Choroid plexus epithelial cell (primary cell): Measurements from ENCODE around the gene ARMH1.

Source experiments
- DNase-seq: peaks from one replicate; pipeline ENCODE4 v3.0.0-alpha.2; 2010; ENCODE audit warnings: low read depth
- H3K4me3 ChIP-seq: 2 replicates; pipeline ENCODE4 v1.5.1; 2011; ENCODE audit warnings: low read depth, mild to moderate bottlenecking, control low read depth, low read length, moderate library complexity
- TF ChIP-seq, protein P1 (sequence below): conservative IDR thresholded peaks from 2 replicates; pipeline ENCODE4 v1.5.1; 2011; ENCODE audit warnings: low read depth, mild to moderate bottlenecking, control low read depth, inconsistent platforms, low read length, moderate library complexity

ARMH1 gene

DNA sequence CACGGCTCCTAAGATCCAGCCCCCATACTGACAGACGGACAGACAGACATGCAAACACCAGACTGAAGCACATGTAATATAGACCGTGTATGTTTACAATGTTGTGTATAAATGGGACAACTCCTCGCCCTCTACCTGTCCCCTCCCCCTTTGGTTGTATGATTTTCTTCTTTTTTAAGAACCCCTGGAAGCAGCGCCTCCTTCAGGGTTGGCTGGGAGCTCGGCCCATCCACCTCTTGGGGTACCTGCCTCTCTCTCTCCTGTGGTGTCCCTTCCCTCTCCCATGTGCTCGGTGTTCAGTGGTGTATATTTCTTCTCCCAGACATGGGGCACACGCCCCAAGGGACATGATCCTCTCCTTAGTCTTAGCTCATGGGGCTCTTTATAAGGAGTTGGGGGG is 23.4 kb upstream of the ARMH1 start:
- no peak for DNase-seq
- TF ChIP-seq, protein P1, sequence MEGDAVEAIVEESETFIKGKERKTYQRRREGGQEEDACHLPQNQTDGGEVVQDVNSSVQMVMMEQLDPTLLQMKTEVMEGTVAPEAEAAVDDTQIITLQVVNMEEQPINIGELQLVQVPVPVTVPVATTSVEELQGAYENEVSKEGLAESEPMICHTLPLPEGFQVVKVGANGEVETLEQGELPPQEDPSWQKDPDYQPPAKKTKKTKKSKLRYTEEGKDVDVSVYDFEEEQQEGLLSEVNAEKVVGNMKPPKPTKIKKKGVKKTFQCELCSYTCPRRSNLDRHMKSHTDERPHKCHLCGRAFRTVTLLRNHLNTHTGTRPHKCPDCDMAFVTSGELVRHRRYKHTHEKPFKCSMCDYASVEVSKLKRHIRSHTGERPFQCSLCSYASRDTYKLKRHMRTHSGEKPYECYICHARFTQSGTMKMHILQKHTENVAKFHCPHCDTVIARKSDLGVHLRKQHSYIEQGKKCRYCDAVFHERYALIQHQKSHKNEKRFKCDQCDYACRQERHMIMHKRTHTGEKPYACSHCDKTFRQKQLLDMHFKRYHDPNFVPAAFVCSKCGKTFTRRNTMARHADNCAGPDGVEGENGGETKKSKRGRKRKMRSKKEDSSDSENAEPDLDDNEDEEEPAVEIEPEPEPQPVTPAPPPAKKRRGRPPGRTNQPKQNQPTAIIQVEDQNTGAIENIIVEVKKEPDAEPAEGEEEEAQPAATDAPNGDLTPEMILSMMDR, result no peak
- H3K4me3 ChIP-seq, result no peak overlapping the region

DNA sequence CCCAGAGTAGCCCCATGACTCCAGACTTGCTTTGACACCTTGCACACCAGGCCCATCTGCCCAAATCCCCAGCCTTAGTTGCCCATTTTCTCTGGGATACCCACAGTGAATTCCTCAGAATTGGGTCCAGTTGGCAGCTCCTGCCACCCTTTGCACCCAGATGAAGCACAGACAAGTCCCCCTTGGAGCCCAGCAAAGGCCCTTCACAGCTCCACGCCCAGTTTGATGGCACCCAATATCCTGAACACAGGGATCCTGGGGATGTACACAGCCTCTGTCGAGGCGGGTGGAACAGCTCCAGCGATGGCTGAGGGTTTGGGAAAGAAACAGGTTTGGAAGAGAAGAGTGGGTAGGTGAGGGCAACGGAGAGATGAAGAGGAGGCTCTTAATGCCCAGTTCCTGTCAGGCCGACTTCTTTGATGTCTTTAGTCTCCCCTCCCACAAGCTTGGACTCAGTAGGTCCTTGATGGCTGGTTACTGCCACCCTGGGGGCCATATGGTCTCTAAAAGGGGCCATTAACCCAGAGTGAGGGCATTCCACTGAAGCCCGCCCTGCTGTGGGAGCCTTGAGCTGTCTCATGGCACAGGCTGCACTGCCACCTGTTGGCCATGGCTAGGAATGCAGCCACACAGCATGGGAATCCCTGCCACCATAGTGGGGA is 21.9 kb upstream of the ARMH1 start:
- peak; percentile 73 for DNase-seq
- H3K4me3 ChIP-seq, result no peak overlapping the region
- TF ChIP-seq, protein P1, result peak; percentile 95

DNA sequence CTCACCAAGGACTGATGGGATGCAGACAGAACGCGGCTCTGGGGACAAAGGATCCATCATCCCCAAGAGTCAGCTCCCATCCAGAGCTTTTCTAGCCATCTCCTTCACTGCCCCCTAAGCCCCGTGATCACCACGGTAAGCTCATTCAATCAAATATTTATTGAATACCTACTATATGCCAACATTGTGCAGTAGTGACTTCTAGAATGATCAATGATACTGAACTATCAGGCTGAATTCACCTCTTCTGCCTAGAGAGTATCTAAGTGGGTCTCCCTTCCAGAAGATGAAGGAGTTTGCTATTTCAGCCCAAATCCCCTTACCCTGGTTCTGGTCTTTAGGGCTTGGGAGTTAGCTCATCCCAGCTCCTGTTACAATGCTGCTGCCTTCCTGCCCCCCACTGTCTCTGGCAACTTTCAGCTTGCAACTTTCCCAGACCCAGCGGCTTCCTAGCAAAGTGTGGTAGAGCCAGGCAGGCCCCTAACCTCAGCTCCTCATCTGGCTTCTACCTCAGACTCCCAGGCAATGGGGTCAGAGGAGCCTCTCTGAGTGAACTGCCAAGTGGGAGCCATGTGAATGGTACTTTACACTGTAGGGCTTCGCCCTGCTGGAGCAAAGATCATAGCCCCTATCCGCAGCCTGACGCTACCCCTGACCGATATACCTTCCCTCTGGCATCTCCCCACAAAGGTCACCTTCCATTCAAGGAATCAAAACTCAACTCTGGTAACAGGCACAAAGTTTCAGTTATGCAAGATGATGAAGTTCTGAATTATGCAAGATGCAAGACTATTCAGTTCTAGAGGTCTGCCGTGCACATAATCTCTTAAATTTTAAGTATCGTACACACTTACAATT is 21.2 kb upstream of the ARMH1 start:
- H3K4me3 ChIP-seq, result no peak overlapping the region
- no peak for DNase-seq
- TF ChIP-seq, protein P1, result no peak

DNA sequence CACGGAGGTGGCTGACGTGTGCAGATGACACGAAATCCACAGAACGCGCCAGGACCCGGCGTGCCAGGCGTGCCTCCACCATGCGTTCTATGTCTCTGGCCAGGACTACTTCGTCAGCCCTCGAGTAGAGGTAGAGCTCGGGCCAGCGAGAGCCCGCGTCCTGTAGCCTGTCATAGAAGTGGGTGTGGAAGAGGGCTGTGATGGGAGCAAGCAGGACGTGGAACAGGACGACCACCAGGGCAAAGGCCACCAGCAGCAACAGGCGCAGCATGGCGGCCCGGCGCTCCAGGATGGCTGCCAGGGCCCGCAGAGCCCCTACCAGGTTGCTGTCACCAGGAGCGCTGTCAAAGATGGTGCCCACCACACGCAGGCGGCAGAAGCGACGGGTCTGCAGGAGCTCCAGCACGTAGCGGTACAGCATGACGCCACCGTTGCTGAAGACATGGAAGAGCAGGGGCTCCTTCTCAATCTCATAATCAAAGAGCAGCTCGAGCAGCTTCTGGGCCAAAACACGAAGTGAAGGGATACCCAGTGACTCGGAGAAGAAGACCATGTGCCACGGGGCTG is 19.8 kb upstream of the ARMH1 start:
- TF ChIP-seq, protein P1, result no peak
- DNase-seq, result no peak
- H3K4me3 ChIP-seq, result no peak overlapping the region

DNA sequence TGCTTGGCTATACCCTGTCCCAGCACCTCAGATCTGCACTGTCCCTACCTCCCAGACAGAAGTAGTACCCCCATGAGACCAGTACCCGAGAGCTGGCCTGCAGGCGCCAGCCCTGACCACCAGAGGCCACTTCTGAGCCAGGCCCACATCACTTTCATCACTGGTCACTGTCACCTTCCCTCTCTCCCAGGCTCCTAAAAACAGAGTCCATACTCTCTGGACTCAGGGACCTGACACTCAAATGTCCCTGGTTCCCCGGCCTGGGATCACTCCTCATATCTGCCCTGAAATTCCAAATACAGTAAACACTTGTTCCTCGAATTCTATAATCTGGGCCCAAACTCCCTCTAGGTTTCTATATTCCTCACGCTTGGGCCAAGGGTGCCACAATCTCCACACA is 18.9 kb upstream of the ARMH1 start:
- DNase-seq, result peak; percentile 29
- no peak overlapping the region for H3K4me3 ChIP-seq
- TF ChIP-seq, protein P1, result peak; percentile 88

DNA sequence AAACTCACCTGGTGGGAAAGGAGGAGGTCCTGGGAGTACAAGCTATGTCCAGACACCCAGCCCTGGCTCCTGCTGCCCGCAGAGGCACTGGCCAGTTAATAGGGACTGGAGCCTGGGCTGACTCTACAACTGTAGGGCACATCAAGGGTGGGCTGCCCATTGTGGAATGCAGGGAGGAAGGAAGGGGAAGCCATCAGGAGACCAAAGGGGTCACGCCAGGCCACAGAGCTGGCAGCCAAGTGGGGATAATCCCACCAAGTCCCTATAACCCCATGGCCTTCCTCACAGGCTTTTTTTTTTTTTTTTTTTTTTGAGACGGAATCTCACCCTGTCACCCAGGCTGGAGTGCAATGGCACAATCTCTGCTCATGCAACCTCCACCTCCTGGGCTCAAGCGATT is 14.9 kb upstream of the ARMH1 start:
- H3K4me3 ChIP-seq, result no peak overlapping the region
- TF ChIP-seq, protein P1, result no peak
- DNase-seq, result no peak
